ENCODE results near the gene KDM4D.
"Not testable (repeated sequence)": the region's sequence is repeated elsewhere in the genome, so short reads cannot be mapped to it uniquely, and the experiment has no call there.

DNA sequence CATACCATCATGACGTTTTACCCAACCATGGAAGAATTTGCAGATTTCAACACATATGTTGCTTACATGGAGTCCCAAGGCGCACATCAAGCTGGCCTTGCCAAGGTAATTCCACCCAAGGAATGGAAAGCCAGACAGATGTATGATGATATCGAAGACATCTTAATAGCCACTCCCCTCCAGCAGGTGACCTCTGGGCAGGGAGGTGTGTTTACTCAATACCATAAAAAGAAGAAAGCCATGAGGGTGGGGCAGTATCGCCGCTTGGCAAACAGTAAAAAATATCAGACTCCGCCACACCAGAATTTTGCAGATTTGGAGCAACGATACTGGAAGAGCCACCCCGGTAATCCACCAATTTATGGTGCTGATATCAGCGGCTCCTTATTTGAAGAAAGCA, 52.1 kb downstream of the KDM4D start:
- TF ChIP-seq, protein P1, sequence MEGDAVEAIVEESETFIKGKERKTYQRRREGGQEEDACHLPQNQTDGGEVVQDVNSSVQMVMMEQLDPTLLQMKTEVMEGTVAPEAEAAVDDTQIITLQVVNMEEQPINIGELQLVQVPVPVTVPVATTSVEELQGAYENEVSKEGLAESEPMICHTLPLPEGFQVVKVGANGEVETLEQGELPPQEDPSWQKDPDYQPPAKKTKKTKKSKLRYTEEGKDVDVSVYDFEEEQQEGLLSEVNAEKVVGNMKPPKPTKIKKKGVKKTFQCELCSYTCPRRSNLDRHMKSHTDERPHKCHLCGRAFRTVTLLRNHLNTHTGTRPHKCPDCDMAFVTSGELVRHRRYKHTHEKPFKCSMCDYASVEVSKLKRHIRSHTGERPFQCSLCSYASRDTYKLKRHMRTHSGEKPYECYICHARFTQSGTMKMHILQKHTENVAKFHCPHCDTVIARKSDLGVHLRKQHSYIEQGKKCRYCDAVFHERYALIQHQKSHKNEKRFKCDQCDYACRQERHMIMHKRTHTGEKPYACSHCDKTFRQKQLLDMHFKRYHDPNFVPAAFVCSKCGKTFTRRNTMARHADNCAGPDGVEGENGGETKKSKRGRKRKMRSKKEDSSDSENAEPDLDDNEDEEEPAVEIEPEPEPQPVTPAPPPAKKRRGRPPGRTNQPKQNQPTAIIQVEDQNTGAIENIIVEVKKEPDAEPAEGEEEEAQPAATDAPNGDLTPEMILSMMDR (IDR thresholded peaks at IDR 0.05), result not testable (repeated sequence)
- not testable (repeated sequence) for TF ChIP-seq POLR2A (IDR thresholded peaks at IDR 0.05)
